Activated CD8-positive, alpha-beta memory T cell treated with anti-CD3 and anti-CD28 coated beads for 4 hours (primary cell): ENCODE data around the gene PCCB.
"Not testable (repeated sequence)": the region's sequence is repeated elsewhere in the genome, so short reads cannot be mapped to it uniquely, and the experiment has no call there.

ENCODE experiments used
- DNase-seq, 2 donors: peaks; one replicate each; pipeline ENCODE4 v3.0.0-alpha.2; 2020; ENCODE audit warnings: low read depth in 2 of 2

The PCCB gene

DNA sequence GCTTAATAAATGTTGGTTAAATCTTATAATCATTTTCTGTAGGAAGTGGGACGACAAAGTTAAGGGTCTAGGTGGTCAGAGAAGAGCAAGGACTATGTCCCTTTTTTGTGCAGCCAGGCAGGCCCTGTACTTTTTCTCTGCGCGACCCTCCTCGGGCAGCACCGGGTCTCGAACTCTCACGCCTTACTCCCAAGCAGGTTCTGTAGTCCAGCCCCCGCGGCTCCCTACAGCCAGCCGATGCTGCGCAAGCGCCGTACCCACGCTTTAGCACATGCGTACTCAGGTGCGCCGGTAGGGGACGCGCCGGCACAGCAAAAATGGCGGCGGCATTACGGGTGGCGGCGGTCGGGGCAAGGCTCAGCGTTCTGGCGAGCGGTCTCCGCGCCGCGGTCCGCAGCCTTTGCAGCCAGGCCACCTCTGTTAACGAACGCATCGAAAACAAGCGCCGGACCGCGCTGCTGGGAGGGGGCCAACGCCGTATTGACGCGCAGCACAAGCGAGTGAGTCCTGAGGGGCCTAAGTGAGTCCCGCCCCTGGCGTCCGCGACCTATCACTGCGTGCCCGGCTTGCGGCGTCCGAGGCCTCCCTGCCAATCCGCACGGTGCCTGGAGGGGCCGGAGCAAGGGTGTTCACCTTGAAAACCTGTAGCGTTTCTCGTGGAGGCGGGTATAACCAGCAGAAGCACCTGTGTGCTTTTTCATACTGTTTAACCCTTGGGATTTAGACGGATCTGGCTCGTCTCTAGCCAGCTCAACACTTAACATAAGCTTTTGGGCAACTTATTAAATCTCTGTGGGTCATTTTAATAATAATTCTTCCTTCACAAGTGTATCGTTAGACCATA, at the start of gene PCCB:
TSS of gene PCCB (plus strand) at position 282 of the 844 bp plus-strand sequence. CDS start at position 318, 36 bp downstream.
- DNase-seq, result peak; percentile 78 to 86

DNA sequence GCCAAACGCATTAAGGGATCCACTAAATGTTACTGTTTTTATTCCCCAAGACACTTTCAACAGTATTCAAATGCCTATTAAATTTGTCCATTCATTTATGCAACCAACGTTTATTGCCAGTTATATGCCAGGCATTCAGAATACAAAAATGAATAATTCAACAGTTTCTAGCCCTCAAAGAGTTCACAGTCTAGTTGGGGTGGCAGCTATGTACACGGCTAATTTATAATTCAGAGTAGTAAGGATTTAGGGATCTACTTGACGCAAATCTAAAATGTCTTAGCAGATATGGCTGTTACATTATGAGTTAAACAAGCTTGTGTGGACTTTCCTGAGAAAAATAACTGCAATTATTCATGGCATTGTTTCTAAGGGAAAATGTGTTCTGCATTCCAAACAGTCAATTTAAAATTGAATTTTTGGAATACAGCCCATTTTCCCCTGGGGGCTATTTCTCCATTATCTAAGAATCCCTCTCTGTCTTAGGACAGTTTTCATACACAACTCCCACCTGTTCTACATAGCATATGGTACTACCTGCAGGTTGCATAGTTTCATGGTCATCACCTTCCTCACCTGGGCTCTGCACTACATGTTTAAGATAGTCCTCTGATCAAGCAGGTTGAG, 42.5 kb upstream of the PCCB start:
- no peak for DNase-seq

- no peak for DNase-seq
Observed at GRCh38 chr3:136209921-136210320, 40.2 kb upstream of the PCCB start.

GRCh38 chr3:136211547-136211946, 38.6 kb upstream of the PCCB start:
- DNase-seq, result no peak

GRCh38 chr3:136222746-136223145, 27.4 kb upstream of the PCCB start:
- DNase-seq, result not testable (repeated sequence)

GRCh38 chr3:136232413-136232812, 17.7 kb upstream of the PCCB start:
- DNase-seq, result no peak

GRCh38 chr3:136235545-136235944, 14.6 kb upstream of the PCCB start:
- no peak for DNase-seq

- no peak for DNase-seq
Observed at GRCh38 chr3:136236109-136236508, 14.0 kb upstream of the PCCB start.

GRCh38 chr3:136237103-136237502, 13.0 kb upstream of the PCCB start:
- no peak for DNase-seq

GRCh38 chr3:136237961-136238649, 12.0 kb upstream of the PCCB start:
- DNase-seq, result no peak

DNA sequence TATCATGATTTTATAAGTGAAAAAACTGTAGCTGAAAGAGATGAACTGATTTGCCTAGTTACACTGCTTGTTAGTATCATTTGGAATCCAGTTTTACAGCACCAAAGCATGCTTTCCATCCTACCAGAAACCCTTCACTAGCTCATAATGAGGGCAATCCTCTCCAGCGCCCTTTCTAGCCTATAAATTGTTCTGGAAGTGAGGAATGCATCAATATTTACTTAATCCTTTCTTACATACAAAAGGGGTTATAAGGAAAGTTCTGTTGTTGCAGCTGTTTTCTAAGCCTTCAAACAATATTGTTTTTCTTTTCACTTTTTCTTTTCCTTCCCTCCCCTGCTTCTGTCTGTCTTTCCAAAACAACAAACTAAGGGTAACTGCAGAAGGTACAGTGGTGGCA, 11.0 kb upstream of the PCCB start:
- DNase-seq, result no peak

- DNase-seq, result no peak
Observed at GRCh38 chr3:136245691-136246090, 4.4 kb upstream of the PCCB start.

GRCh38 chr3:136247436-136247835, 2.7 kb upstream of the PCCB start:
- no peak for DNase-seq

GRCh38 chr3:136247855-136248590, 2.1 kb upstream of the PCCB start:
- no peak for DNase-seq

GRCh38 chr3:136249091-136249490, 1.0 kb upstream of the PCCB start:
- DNase-seq, result no peak

- DNase-seq, result no peak
Observed at GRCh38 chr3:136249593-136249992, 547 bp upstream of the PCCB start.

GRCh38 chr3:136250903-136251460, 842 bp downstream of the PCCB start:
- DNase-seq, result no peak

GRCh38 chr3:136251511-136251910, 1.4 kb downstream of the PCCB start:
- DNase-seq, result no peak

DNA sequence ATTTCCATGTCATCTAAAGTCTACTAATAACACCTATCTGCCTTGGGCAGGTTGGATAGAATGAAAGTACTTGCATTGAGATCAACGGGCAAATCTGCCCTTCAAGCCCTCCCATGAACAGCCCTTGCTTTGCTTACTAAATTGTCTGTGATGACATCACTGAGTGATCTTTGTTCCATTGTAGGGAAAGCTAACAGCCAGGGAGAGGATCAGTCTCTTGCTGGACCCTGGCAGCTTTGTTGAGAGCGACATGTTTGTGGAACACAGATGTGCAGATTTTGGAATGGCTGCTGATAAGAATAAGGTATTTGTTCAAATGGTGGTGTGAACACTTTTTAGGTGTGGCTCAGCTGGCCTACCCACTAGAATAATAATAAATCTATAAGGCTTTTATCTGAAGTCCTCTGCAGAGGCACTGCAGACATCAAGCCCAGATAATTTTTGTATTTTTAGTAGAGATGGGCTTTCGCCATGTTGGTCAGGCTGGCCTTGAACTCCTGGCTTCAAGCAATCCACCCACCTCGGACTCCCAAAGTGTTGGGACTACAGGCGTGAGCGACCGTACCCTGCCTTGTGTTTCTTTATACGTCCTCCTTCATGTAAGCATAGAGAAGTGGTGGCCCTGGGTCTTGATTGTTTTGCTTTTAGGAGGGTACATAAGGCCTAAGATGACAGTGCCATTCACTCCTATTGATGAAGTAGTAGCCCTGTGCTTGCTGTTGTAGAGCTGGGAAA, 5.7 kb downstream of the PCCB start:
- DNase-seq, result no peak

DNA sequence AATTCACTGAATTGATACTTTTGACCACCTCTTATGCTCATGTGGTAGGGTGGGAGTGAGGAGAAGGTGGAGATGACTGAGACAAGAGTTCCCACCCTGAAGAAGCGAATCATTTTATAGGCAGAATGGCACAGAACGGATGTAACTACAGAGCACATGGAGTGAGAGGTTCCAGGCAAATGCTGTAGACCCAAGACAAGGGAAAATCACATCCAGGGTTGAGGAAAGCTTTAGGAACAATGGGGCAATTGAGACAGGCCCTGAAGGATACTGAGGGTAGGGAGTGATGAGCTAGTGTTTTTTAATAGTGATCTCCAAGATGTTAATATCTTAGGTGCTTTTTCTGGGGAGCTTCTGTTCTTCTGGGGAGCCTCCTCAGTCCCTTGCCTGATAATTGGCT, 8.1 kb downstream of the PCCB start:
- DNase-seq, result no peak

- no peak for DNase-seq
Observed at GRCh38 chr3:136261826-136262225, 11.7 kb downstream of the PCCB start.
